Measurements from ENCODE around the gene COA1.

COA1 gene

GRCh38 chr7:43621729-43622448, 107.4 kb downstream of the COA1 start:
- Histone ChIP-seq H3K4me2 (ENCODE audit: low read depth, low read length) (no peak overlapping the region), H3K9ac (ENCODE audit: low read length) (no peak overlapping the region), H3K4me3 (ENCODE audit: low read length) (no peak overlapping the region), H3K9me2 (replicated peaks; ENCODE audit: insufficient read depth, low read length) (no peaks in the 10 kb centered on the region), H3K4me1 (ENCODE audit: low read length) (peaks cover 19% of the 10 kb centered on the region), H2AFZ (ENCODE audit: low read length) (no peak overlapping the region), H4K20me1 (ENCODE audit: insufficient read depth, low read length) (no peaks in the 10 kb centered on the region; the same call in 1 of the 2 replicates), H3K27me3 (replicated peaks; ENCODE audit: insufficient read depth, low read length) (no peaks in the 10 kb centered on the region), H3K9me3 (replicated peaks; ENCODE audit: insufficient read depth, low read length) (no peaks in the 10 kb centered on the region), H3F3A (ENCODE audit: insufficient read depth, low read length) (no peaks in the 10 kb centered on the region), H3K79me2 (ENCODE audit: low read length) (peaks cover 55% of the 10 kb centered on the region), H3K27ac (ENCODE audit: low read length) (no peak overlapping the region), H3K36me3 (replicated peaks; ENCODE audit: insufficient read depth, low read length) (peaks cover 7% of the 10 kb centered on the region)
- TF ChIP-seq CTCF (IDR thresholded peaks at IDR 0.05; ENCODE audit: low read length) (no peak), EZH2phosphoT487 (IDR thresholded peaks at IDR 0.05; ENCODE audit: low read length) (no peak), EZH2 (optimal IDR thresholded peaks at IDR 0.05; ENCODE audit: low read depth, low read length) (no peak)
- DNase-seq = no peak

GRCh38 chr7:43619213-43620012, 109.9 kb downstream of the COA1 start:
- no peak overlapping the region for H2AFZ ChIP-seq (ENCODE audit: low read length)
- H3K79me2 ChIP-seq (ENCODE audit: low read length) = peaks cover 65% of the 10 kb centered on the region
- H3K4me2 ChIP-seq (ENCODE audit: low read depth, low read length) = no peak overlapping the region
- H4K20me1 ChIP-seq (ENCODE audit: insufficient read depth, low read length) = no peaks in the 10 kb centered on the region; the same call in 1 of the 2 replicates
- no peaks in the 10 kb centered on the region for H3K9me3 ChIP-seq (replicated peaks; ENCODE audit: insufficient read depth, low read length)
- H3K4me3 ChIP-seq (ENCODE audit: low read length) = no peak overlapping the region
- H3K4me1 ChIP-seq (ENCODE audit: low read length) = no peaks in the 10 kb centered on the region
- H3F3A ChIP-seq (ENCODE audit: insufficient read depth, low read length) = no peaks in the 10 kb centered on the region
- no peaks in the 10 kb centered on the region for H3K9me2 ChIP-seq (replicated peaks; ENCODE audit: insufficient read depth, low read length)
- DNase-seq = no peak
- no peaks in the 10 kb centered on the region for H3K27me3 ChIP-seq (replicated peaks; ENCODE audit: insufficient read depth, low read length)
- H3K27ac ChIP-seq (ENCODE audit: low read length) = no peak overlapping the region
- H3K9ac ChIP-seq (ENCODE audit: low read length) = no peak overlapping the region
- TF ChIP-seq EZH2 (optimal IDR thresholded peaks at IDR 0.05; ENCODE audit: low read depth, low read length) (no peak), EZH2phosphoT487 (IDR thresholded peaks at IDR 0.05; ENCODE audit: low read length) (no peak), CTCF (IDR thresholded peaks at IDR 0.05; ENCODE audit: low read length) (no peak)
- H3K36me3 ChIP-seq (replicated peaks; ENCODE audit: insufficient read depth, low read length) = peaks cover 3% of the 10 kb centered on the region

GRCh38 chr7:43618073-43618472, 111.2 kb downstream of the COA1 start:
- H3K4me2 ChIP-seq (ENCODE audit: low read depth, low read length) = no peak overlapping the region
- no peak overlapping the region for H3K4me3 ChIP-seq (ENCODE audit: low read length)
- H3K79me2 ChIP-seq (ENCODE audit: low read length) = peaks cover 71% of the 10 kb centered on the region
- no peaks in the 10 kb centered on the region for H3K36me3 ChIP-seq (replicated peaks; ENCODE audit: insufficient read depth, low read length)
- no peaks in the 10 kb centered on the region for H3F3A ChIP-seq (ENCODE audit: insufficient read depth, low read length)
- no peak overlapping the region for H2AFZ ChIP-seq (ENCODE audit: low read length)
- H3K27me3 ChIP-seq (replicated peaks; ENCODE audit: insufficient read depth, low read length) = no peaks in the 10 kb centered on the region
- H3K9ac ChIP-seq (ENCODE audit: low read length) = no peak overlapping the region
- H3K9me3 ChIP-seq (replicated peaks; ENCODE audit: insufficient read depth, low read length) = no peaks in the 10 kb centered on the region
- DNase-seq = no peak
- no peaks in the 10 kb centered on the region; the same call in 1 of the 2 replicates for H4K20me1 ChIP-seq (ENCODE audit: insufficient read depth, low read length)
- H3K4me1 ChIP-seq (ENCODE audit: low read length) = no peaks in the 10 kb centered on the region
- no peak overlapping the region for H3K27ac ChIP-seq (ENCODE audit: low read length)
- no peaks in the 10 kb centered on the region for H3K9me2 ChIP-seq (replicated peaks; ENCODE audit: insufficient read depth, low read length)
- no peak for TF ChIP-seq EZH2 (optimal IDR thresholded peaks at IDR 0.05; ENCODE audit: low read depth, low read length)
- TF ChIP-seq EZH2phosphoT487 (IDR thresholded peaks at IDR 0.05; ENCODE audit: low read length) = no peak
- no peak for TF ChIP-seq CTCF (IDR thresholded peaks at IDR 0.05; ENCODE audit: low read length)
